ENCODE data around the gene NTF3. TPM values are rescaled to one million over a fixed set of nuclear protein-coding genes. Genes with fewer than 3 reads are reported as not detected.

The NTF3 gene
- total and polyA plus RNA-seq, 9 donors: 3.2 to 15.9 (median 9.4) TPM

- H3K27me3 ChIP-seq: no peaks in the 10 kb centered on the region
- intact Hi-C loops (cut with DNase I): no loop called here
- H3K4me3 ChIP-seq: no peak overlapping the region
- no peaks in the 10 kb centered on the region for H3K36me3 ChIP-seq
- no peaks in the 10 kb centered on the region for H3K9me3 ChIP-seq
- no peak for DNase-seq
- no peaks in the 10 kb centered on the region for H3K4me1 ChIP-seq (ENCODE audit: insufficient read depth)
- no peak for TF ChIP-seq POLR2A (IDR thresholded peaks at IDR 0.05)
- no peak for TF ChIP-seq CTCF (IDR thresholded peaks at IDR 0.05)
- TF ChIP-seq EP300 (IDR thresholded peaks at IDR 0.05): no peak
- WGBS, 3 donors: 94 to 97% (median 96%) methylated on average over 5 of the region's 5 CpGs
- H3K27ac ChIP-seq: no peak overlapping the region
Measured at GRCh38 chr12:5520831-5521230, 88.9 kb downstream of the NTF3 start.

GRCh38 chr12:5521456-5522325 is 89.8 kb downstream of the NTF3 start:
- WGBS, 3 donors: 89 to 91% (median 90%) methylated on average over 20 of the region's 20 CpGs
- intact Hi-C loops (cut with DNase I): no loop called here
- no peak for TF ChIP-seq POLR2A (IDR thresholded peaks at IDR 0.05)
- TF ChIP-seq EP300 (IDR thresholded peaks at IDR 0.05): no peak
- TF ChIP-seq CTCF (IDR thresholded peaks at IDR 0.05): no peak

GRCh38 chr12:5522432-5523335 is 90.8 kb downstream of the NTF3 start:
- WGBS, 3 donors: 86 to 90% (median 90%) methylated on average over 11 of the region's 11 CpGs

More at GRCh38 chr12:5521456-5522325, 89.8 kb downstream of the NTF3 start:
- H3K36me3 ChIP-seq: no peaks in the 10 kb centered on the region
- no peak overlapping the region for H3K4me3 ChIP-seq
- H3K9me3 ChIP-seq: no peaks in the 10 kb centered on the region
- no peaks in the 10 kb centered on the region for H3K4me1 ChIP-seq (ENCODE audit: insufficient read depth)
- H3K27me3 ChIP-seq: no peaks in the 10 kb centered on the region
- no peak overlapping the region for H3K27ac ChIP-seq
- no peak for DNase-seq

More at GRCh38 chr12:5522432-5523335, 90.8 kb downstream of the NTF3 start:
- no peak for TF ChIP-seq POLR2A (IDR thresholded peaks at IDR 0.05)
- TF ChIP-seq CTCF (IDR thresholded peaks at IDR 0.05): no peak
- no peak for TF ChIP-seq EP300 (IDR thresholded peaks at IDR 0.05)
- Histone ChIP-seq H3K4me3 (no peak overlapping the region), H3K27ac (no peak overlapping the region), H3K4me1 (ENCODE audit: insufficient read depth) (no peaks in the 10 kb centered on the region), H3K27me3 (no peaks in the 10 kb centered on the region), H3K36me3 (no peaks in the 10 kb centered on the region), H3K9me3 (no peaks in the 10 kb centered on the region)
- intact Hi-C loops (cut with DNase I): no loop called here
- DNase-seq: no peak
